NCI-H146 (cell line): ENCODE data around the gene CCNK.

ENCODE experiments used
- DNase-seq: peaks from one replicate; lab custom pipeline; 2025; lab: John Stamatoyannopoulos, UW

The CCNK gene

DNA sequence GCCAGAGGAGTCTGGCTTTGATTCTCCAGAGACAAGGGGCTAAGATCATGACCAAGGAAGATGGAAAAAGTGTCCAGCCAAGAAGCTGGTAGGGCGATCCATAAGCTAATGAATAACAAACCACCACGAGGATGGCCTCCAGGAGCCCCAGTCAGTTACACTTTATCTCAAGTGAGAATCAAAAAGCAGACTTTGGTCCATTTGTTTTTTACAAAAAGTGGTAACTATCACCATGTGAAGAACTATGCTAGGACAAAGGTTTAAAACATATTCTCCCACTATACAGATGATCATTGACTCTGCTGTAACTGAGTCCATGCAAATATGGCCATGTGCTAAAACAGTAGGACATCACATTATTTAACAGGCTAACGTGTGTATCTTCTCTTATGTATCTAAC, 14.5 kb upstream of the CCNK start:
- DNase-seq: no peak

DNA sequence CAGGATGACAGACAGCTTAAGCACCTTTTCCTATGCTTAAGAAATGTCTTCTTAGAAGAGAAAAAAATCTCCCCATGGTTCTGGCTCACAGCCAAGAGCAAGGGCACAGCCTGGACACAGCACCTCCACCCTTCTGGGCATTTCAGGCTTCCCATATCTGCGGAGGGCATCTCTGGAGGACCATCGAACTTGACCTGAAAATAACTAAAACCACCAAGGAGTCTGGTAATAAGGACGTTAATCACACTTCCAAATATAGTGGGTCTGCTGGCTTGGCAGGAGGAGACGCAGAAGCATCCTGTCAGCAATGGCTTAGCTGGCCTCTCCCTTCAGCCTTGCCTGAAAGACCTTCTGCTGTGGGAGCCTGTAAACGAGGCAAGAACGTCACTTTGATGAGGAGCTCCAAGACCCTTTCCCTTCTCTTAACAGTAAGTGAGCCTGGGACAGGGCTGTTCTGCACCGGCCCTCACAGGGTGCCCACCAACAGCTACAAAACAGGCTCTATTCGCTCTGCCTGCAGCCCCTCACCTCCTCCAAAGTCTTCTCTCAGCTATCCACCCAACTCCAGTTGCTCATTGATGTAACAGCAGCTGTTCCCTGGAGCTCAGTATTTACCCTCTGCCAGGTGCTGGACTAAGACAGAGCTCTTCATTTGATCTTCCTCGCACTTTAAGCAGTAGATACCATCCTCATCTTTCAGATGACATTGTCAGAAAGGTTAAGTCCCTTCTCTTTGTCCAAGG, 13.7 kb upstream of the CCNK start:
- peak; percentile 7 for DNase-seq

DNA sequence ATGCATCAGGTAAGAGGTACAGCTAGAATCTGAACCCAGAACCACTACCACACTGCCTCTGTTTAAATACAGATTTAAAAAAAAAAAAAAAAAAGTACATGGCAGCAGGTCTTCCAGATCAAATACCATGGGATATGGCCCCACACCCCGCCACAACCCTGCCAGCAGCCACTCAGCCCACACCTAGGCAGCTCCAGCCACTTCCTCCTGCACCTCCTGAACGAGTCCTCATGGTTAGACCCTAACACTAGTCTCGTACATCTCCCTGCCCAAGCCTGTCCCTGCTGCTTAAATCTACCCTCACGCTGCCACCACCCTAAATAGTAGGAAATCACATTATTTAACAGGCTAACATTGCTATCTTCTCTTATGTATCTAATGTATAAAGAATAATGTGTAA, 13.1 kb upstream of the CCNK start:
- DNase-seq: no peak

DNA sequence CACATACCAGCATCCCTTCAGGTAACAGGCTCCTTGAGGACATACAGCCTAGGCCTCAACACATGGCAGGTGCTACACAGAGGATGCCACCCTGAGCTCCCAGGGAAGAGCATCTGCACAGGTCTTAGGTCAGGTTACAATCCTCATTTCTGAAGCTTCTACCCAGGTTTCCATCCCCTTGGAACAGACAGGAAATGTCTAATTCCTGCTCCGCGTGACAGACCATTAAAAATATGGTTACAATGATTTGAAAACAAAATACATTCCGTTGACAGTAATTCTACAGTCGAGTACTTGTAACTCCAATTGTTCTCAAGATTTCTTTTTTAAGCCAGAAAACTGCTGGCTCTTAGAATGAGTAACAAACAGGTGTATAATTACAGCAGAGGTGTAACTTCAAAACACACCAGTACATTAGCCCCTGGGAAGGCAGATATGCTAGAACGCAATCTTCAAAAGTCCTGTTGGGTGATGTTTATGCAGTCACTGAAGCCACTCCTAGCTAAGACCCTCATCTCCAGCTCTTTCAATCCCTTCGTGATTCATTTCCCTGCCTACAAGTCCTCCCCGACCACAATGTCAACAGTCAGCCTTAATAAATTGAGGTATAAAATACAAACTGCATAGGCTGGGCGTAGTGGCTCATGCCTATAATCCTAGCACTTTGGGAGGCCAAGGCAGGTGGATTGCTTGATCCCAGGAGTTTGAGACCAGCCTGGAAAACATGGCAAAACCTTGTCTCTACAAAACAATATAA, 12.2 kb upstream of the CCNK start:
- DNase-seq: peak; percentile 32

DNA sequence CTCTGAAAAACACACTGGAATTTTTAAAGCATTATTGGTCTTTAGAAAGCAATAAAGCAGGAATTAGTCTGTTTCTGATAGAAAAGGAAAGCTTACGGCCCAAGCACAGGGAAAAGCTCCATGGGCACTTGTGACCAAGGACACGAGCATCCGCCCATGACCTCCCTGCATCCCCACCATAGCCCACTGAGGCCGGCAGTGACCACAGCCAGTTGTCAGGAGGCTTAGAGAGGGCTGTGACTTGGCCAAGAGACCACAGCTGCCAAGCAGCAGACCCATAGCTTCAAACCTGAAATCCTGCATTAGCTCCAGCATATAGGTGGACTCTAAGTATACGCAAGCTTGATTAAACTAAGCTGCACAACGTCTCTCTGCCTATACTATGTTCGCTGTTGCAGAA, 9.5 kb upstream of the CCNK start:
- DNase-seq: no peak

DNA sequence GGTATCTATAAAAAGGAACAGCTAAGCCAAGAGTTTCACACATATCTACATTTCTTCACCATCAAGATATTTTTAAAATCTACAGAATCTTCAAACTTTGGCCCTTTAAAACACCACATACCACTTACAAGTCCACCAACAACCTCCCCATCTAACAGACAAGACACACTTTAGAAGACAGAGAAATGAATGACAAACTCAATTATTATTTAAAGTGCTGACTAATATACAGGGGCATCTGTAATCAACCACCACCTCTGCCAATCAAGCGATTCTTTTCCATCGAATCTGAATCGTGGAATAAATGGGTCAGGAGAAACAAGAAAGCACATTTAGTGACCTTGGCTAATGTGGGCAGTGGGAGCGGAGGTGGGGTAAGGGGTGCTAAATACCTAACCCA, 8.3 kb upstream of the CCNK start:
- no peak for DNase-seq

DNA sequence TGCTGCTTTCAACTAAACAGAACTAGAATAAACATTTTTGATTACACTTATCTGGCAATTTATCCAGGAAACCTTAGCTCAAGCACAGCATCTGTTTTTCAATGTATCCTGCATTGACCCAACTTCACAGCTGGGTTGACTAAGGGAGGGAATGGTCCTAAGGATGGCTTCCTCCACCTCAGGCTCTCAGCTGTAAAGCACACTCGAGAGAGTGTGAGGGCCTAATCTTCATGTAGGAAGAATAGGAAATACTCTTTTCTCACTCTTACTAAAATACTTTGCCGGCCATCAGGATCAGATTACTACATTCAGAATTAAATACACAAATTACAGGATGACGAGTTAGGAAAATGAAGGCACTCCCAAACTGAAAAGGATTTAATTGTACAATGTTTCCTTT, 7.8 kb upstream of the CCNK start:
- no peak for DNase-seq

DNA sequence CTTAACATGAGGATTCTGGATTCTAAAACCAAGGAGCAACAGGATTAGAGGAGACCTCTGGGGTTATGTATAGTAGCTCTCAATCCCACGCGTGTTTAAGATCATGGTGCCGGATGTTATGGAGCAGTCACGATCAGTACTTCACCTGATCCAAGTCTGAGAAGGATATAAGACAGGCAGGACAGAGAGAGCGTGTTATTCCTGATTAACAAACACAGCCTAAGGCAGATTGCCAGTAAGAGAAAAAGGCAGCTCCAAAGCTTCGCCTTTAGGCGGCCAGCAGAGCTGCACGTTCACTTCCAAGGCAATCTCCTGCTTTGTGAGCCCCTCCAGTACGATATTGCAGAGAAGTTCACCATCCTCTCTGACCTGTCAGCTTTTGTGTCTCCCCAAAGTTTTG, 6.0 kb upstream of the CCNK start:
- no peak for DNase-seq

DNA sequence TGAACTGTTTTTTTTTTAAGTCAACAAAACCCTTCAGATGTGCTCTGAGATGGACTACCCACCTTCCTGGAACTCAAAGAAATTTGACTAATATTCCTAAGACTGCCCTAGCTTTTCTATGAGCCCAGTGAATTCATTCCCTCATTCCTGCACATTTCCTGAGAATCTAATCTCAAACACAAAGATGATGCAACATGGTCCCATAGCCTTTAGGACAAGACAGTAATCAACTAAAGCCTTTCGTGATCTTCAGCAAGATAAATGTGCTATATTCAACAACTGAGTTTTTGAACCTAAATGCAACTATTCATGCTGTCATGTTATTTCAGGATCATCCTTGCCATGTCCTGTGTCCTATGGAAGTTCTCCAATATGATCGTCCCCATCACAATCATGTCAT, 5.5 kb upstream of the CCNK start:
- no peak for DNase-seq

DNA sequence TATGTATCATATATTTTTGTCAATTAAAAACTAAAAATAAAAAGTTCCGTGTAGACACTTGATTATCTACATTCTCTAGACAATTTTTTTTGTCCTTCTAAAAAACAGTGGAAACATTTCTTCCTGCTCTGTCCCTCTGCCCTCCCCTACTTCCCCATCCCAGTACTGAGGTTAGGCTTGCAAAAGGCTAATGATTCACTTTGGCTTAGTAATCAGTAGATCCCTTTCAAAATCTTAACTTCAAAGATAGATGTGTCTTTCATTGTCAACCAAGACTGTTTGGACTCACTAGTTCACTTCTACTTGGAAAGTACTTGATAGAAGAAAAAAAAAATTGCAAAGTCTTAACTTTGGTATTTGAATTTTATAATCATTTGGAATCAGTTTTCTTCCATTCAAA, 4.3 kb upstream of the CCNK start:
- no peak for DNase-seq

DNA sequence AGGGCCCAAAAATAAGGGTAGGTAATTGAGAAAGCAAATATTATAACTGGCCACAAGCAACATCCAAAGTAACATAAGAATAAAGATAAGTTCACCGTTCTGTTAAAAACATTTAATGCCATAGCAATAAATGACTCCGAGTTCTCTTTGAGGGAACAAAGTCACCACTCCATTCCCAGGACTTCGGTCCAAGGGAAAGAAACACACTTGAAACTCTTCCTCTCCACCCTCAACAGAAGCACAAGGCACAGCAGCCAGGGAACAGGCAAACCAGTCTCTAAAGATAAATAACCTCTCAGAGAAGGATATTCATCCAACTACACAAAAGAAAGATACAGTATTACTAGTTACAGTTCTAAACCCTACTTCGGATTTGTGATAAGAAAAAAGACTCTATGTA, 3.1 kb upstream of the CCNK start:
- DNase-seq: no peak

DNA sequence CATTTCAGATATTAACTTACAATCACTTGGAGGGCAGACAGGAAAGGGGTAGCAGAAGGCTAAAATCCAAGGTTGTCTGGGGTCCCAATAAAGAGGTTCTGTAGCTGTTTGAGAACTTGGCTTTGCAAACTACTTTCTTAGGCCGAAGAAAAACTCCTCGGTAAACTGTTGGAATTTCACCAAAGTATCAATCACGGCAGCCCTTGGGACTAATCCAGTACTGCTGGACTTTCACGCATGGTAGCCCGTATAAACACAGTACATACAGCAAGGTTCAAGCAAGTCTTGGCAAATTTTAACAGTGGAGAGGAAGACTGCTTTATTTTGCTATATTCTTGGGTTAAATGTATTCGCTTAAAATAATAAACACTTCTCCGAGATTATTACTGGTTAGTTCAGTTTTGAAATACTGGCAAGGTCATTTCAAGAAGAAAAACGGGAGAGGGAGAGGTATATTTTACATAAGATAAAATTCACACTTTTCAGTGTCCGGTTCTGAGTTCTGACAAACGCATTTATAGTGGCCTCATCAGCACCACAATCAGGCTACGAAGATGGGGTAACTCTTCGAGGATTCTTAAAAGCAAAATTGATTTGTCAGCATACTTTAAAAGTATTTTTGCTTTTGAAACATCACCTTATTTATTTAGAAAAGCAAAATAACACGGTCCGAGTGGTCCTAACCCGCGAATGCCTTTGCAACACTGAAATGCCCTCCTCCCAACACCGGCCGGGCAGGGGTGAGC, 1.9 kb upstream of the CCNK start:
- no peak for DNase-seq

DNA sequence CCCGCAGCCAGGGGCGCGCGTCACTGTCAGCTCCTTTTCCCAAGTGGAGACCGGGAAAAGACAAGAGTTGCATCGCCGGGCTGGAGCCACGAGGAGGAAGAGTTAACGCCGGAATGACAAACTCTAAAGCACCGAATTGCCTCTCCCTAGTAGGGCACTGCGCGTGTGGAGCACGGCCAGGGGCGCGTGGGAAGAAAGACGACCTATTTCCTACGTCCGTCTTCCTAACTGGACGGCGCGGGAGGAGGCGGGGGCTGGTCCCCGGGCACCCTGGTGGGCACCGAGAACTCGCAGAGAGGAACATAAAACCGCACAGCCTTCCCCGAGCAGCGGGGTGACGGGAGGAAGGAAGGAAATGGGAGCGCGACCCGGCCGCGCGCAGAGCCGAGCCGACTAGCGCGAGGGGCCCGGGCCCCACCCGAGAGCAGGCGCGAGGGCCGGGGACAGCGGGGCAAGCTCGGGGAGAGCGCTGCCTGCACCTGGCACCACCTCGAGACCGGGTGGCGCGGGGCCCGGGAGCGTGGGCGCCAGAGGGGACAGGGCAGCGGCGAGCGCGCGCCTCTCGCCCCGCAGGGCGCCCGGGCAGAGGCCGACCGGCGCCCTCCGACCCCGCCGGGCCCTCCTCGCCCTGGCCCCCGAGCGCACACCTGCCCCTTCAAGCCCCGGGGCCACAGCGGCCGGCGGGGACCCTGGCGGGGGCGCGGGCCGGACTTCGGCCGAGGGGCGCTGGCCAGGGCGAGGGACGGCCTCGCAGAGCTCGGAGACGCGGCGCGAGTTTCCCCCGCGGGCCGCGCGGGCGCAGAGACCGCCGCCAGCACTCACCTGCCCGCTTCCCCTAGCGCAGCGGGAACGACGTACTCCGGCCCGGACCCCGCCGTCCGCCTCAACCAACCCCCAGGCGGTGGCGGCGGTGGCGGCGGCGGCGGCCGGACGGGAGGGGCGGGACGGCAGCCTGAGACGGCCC, 1.0 kb upstream of the CCNK start, which contains the start of gene SETD3:
Gene SETD3, minus strand, starts transcription at position 954 of the 964 bp plus-strand sequence. CDS start 15,054 bp downstream, outside the sequence.
- peak; percentile 30 for DNase-seq

DNA sequence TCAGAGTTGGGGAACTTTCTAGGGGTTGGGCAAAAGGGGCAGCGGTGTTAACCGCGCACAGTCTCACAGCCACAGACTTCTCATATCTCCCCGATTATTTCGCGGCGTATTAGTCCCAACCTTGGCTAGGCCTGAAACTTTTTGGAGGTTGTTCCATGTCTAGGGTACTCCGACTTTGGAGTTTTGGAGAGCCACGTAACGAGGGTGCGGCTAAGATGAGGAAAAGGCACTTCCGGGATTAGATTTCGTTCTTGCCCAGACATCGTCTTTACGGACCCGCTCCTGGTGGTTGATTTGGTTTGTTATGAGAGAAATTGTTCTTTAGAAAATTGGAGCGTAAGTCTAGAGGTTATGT, 513 bp downstream of the CCNK start:
- DNase-seq: no peak

DNA sequence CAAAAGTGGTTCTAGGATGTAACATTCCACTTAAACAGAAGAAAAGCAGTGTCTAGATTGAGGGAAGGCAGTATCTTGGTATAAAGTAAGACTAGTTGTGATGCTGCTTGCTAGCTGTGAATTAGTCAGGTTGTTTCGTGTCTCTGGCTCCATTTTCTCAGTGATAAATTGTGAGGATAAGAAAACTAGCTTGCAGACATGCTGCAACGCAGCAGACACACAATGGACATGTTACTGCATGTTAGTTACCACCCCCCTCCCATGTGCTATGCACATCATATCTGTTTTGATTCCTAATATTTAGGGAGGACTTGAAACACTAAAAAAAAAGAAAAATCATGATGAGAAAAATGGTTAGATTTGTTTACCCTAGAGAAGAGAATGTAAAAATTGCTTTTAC, 2.9 kb downstream of the CCNK start:
- no peak for DNase-seq

DNA sequence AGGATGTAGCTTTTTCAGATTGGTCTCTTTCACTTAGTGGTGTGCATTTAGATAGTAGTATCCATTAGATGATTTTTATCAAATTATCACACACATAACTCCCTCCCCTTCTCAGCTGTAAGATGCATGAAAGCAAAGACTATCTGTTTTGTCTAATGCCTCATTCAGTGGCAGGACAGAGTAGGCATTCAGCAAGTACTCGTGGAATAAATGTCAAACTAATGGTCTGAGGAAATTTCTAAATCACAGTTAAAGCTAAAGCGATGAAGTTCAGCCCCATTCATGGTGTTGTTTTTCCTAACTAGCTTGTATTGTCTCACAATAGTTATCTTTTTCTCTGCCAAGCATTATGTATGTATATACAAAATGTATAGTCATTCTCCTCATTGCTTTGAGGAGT, 16.1 kb downstream of the CCNK start:
- no peak for DNase-seq

DNA sequence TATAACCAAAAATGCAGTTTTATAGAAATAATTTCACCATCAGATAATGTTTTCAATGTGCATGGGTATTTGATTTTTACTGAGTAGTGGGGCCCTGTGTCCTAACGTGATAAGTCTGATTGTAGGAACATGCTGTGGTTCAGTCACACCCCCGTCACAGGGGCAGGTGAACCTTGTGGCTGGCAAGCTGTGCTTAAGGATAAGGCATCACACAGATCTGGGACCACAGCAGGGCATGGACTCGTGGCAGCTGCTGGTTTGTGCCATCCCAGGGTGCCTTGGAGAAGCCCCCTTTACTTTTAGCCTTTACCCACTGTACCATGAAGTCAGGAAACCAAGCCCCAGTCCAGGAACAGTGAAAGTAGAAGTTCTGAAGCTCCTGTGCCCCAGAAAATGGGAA, 16.7 kb downstream of the CCNK start:
- DNase-seq: no peak

DNA sequence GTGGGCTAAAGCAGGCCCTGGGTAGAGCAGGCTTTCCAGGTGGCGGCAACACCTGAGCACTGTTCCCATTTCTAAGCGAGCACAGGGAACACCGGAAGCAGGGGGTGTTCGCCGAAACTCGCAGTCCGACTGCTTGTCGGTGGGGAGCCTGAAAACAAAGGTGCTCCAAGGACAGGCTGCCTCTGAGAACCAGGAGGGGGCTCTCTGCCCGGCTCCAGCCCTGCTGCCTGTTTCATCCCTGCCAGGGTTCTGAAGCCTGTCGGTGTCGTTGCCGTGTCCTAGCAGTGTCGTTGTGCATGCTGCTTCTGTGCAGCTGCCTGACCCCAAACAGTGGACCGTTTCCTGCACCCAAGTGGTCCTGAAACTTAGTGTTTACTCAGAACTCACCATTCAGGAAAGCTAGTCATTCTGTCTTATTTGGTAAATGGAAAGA, 21.8 kb downstream of the CCNK start:
- no peak for DNase-seq

DNA sequence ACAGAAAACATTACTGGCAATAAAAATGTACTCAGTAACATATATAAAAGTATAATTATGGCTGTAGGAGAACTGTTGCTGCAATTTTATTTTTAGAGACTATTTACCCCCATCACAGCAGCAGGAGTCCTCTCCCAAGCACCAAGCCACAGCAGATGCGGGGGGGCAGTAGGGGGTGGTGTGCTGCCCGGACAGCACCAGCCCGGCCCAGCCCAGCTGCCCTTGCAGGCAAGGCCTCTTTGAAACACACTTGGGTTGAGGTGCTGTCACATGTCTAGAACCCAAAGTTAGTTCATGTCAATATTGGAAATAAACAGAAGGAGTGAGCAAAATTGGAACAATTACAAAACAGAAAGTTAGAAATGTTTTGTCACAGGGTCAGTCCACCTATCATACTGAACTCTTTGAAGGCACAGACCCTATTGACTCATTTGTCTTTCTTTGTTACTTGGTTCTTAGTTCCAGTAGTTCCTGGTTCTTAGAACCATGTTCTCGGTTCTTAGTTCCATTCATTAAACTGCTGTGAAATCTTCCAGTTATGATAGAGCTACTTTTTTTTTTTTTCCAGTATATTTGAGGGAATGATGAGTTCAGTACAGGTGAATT, 22.7 kb downstream of the CCNK start:
- DNase-seq: no peak

DNA sequence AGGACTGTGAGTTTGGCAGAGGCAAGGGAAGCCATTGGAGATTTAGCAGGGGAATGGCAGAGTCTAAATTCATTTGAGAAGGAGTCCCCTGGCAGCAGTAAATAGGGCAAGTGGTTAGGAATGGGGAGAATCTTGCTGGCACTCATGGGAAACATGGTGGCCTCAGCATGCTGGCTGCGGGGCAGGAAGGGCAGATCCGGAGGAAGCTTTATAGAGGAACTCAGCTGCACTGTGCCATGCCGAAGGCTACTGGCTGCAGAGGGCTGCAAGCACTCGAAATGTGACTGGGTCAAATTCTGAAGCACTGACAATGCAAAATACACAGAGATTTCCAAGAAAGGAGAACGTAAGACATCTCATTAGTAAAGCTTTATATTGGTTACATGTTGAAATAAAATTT, 23.9 kb downstream of the CCNK start:
- DNase-seq: no peak

DNA sequence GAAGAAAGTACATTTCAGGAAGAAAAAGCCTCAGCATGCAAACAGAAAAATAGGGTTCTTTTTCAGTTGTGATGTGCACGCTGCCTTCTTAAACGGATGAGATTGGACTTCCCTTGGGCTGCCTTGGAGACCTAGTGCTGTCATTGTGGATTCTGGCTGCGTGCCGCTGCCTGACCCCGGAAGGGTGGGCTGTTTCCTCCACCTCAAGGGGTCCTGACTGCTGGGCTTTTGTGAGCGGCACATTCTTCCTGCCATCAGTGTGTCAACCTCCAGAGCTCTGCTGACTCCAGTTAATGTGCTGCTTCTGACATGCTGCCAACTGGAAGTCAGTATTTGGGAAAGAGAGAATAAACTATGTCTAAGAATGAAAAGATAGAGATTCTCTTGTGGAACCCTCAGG, 25.1 kb downstream of the CCNK start:
- no peak for DNase-seq
